Panc1 (cell line): ENCODE results near the gene ZSCAN10.

ENCODE experiments used
- CTCF ChIP-seq: fragments of 450-650 bp; IDR thresholded peaks from 2 replicates; pipeline ENCODE4 v1.5.1; 2017; ENCODE audit warnings: mild to moderate bottlenecking
- POLR2AphosphoS5 ChIP-seq: IDR thresholded peaks from 2 replicates; pipeline ENCODE4 v1.6.1; 2012; ENCODE audit warnings: mild to moderate bottlenecking, low read depth, low read length, moderate library complexity
- REST ChIP-seq, 2 experiments: IDR thresholded peaks; 2 replicates each; pipeline ENCODE4 v1.6.1; 2011 to 2012; ENCODE audit warnings: low read depth in 2 of 2, control low read depth in 1 of 2, low read length in 1 of 2, mild to moderate bottlenecking in 1 of 2, moderate library complexity in 1 of 2; ENCODE audit not compliant: insufficient read depth in 1 of 2
- TCF7L2 ChIP-seq: IDR thresholded peaks from 2 replicates; pipeline ENCODE4 v1.6.1; 2011; ENCODE audit warnings: mild to moderate bottlenecking, low read depth, low read length, inconsistent platforms

- no peak for TF ChIP-seq CTCF
- no peak for TF ChIP-seq REST (IDR thresholded peaks at IDR 0.05; ENCODE audit: insufficient read depth in 1 of 2, low read depth in 2 of 2, low read length in 1 of 2)
- TF ChIP-seq POLR2AphosphoS5: no peak
- no peak for TF ChIP-seq TCF7L2
Observed at GRCh38 chr16:3076577-3076976, 22.5 kb downstream of the ZSCAN10 start.
